Retinal pigment epithelial cell (primary cell): ENCODE measurements around the gene ALKAL2.
"Not testable (repeated sequence)": the region's sequence is repeated elsewhere in the genome, so short reads cannot be mapped to it uniquely, and the experiment has no call there.

Experiments used
- DNase-seq: peaks from one replicate; pipeline ENCODE4 v3.0.0-alpha.2; 2010; ENCODE audit warnings: low read depth
- H3K4me3 ChIP-seq: 2 replicates; pipeline ENCODE4 v1.5.1; 2011; ENCODE audit warnings: mild to moderate bottlenecking, low read length, control low read depth, moderate library complexity
- TF ChIP-seq, protein P1 (sequence below): conservative IDR thresholded peaks from 2 replicates; pipeline ENCODE4 v1.5.1; 2011; ENCODE audit warnings: low read depth, low read length, control low read depth, inconsistent platforms

ALKAL2 gene

DNA sequence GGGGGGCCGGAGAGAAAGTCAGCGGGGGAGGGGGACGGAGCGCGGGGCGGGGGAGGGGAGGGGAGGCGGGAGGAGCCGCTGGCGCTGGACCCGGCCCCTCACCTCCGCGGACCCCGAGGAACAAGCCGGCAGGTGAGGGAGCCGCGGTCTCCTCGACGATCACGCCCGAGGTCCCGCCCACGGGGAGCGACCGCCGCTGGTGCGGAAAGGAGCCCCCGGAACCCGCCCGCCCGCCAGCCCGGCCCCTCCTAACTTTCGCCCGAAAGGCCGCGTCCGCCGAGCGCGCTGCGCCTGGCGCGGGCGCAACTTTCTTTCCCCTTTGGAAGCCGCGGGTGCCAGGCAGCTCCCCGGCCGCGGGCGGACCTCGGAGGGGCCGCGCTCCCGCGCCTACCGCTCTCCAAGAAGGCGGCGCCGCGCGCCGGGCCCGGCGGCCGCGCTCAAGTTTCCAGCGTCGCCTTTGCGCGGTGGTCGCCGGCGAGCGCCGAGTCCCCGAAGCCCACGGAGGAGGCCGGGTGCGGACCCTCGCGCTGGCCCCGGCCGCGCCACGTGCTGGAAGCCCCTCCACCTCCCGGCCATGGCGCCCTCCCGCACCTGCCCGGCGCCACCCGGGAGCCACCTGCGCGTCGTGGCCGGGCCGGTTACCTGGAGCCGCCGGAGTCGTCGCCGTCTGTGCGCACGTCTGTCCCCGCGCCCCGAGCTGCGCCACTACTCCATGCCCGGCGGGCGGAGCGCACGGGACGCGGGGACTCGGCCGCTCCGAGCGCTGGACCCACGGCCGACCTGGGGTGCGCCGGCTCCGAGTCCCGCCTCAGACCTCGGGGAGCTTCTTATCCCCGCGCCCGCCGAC lies at the start of gene ALKAL2:
Gene ALKAL2, minus strand, starts transcription at position 181 of the 847 bp plus-strand sequence. CDS start 256 bp downstream, outside the sequence.
- DNase-seq: no peak
- TF ChIP-seq, protein P1, sequence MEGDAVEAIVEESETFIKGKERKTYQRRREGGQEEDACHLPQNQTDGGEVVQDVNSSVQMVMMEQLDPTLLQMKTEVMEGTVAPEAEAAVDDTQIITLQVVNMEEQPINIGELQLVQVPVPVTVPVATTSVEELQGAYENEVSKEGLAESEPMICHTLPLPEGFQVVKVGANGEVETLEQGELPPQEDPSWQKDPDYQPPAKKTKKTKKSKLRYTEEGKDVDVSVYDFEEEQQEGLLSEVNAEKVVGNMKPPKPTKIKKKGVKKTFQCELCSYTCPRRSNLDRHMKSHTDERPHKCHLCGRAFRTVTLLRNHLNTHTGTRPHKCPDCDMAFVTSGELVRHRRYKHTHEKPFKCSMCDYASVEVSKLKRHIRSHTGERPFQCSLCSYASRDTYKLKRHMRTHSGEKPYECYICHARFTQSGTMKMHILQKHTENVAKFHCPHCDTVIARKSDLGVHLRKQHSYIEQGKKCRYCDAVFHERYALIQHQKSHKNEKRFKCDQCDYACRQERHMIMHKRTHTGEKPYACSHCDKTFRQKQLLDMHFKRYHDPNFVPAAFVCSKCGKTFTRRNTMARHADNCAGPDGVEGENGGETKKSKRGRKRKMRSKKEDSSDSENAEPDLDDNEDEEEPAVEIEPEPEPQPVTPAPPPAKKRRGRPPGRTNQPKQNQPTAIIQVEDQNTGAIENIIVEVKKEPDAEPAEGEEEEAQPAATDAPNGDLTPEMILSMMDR: no peak
- no peak within 1 kb of the TSS for H3K4me3 ChIP-seq

DNA sequence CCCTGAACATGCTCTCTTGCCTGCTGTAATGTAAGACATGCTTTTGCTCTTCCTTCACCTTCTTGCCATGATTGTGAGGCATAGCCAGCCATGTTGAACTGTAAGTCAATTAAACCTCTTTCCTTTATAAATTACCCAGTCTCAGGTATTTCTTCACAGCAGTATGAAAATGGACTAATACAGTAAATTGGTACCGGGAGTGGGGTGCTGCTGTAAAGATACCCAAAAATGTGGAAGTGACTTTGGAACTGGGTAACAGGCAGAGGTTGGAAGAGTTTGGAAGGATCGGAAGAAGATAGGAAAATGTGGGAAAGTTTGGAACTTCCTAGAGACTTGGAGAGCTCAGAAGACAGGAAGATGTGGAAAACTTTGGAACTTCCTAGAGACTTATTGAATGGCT lies 49.1 kb upstream of the ALKAL2 start:
- not testable (repeated sequence) for H3K4me3 ChIP-seq, DNase-seq

DNA sequence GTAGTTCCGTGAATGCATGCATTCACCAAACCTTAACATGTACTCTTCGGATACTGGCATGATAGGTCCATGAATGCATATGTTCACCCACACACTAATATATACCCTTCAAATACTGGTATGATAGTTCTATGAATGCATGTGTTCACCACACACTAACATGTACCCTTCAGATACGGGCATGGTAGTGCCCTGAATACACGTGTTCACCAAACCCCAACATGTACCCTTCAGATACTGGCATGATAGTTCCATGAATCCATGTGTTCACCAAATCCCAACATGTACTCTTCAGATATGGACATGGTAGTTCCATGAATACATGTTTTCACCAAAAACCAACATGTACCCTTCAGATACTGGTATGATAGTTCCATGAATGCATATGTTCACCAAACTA lies 48.5 kb upstream of the ALKAL2 start:
- DNase-seq: no peak
- no peak overlapping the region for H3K4me3 ChIP-seq
- TF ChIP-seq, protein P1: no peak

GRCh38 chr2:332592-332991 lies 44.7 kb upstream of the ALKAL2 start:
- no peak overlapping the region for H3K4me3 ChIP-seq
- TF ChIP-seq, protein P1: no peak
- DNase-seq: no peak

GRCh38 chr2:328761-329160 lies 40.9 kb upstream of the ALKAL2 start:
- TF ChIP-seq, protein P1: no peak
- H3K4me3 ChIP-seq: no peak overlapping the region
- no peak for DNase-seq

- no peak for DNase-seq
- TF ChIP-seq, protein P1: no peak
- H3K4me3 ChIP-seq: no peak overlapping the region
These were observed 35.1 kb upstream of the ALKAL2 start for GRCh38 chr2:323035-323434.

DNA sequence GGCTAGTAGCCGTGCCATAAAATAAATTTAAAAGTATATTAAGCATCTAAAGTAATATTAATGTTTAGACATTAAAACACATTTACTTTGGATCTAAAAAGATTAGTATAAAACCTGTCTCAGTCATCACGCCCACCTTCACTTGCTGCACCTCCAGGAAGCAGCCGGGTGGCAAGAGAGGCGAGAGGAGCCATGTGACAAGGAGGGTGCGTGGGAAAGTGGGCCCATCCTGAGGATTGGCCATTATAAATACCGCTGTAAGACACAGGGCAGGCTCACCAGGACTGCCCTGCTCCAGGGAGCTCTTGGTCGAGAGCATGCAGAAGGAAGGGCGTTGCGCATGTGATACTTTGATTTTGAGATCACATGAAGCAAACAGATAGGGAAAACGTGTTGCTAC lies 34.4 kb upstream of the ALKAL2 start:
- TF ChIP-seq, protein P1: no peak
- no peak overlapping the region for H3K4me3 ChIP-seq
- DNase-seq: no peak

- TF ChIP-seq, protein P1: no peak
- H3K4me3 ChIP-seq: no peak overlapping the region
- no peak for DNase-seq
These were observed 32.7 kb upstream of the ALKAL2 start for GRCh38 chr2:320561-320960.
